GM19468 (cell line): Measurements from ENCODE around the gene PRSS22.

Experiments
- ATAC-seq: cut with Tn5 transposase; IDR thresholded peaks from one replicate; pipeline ENCODE4 v1.9.1; 2021; ENCODE audit warnings: mild to moderate bottlenecking, moderate library complexity, moderate number of reproducible peaks; ENCODE audit not compliant: unreplicated experiment; ENCODE audit errors: extremely low read depth

The PRSS22 gene

GRCh38 chr16:2817340-2818271 lies 40.4 kb downstream of the PRSS22 start:
- no peak for ATAC-seq

DNA sequence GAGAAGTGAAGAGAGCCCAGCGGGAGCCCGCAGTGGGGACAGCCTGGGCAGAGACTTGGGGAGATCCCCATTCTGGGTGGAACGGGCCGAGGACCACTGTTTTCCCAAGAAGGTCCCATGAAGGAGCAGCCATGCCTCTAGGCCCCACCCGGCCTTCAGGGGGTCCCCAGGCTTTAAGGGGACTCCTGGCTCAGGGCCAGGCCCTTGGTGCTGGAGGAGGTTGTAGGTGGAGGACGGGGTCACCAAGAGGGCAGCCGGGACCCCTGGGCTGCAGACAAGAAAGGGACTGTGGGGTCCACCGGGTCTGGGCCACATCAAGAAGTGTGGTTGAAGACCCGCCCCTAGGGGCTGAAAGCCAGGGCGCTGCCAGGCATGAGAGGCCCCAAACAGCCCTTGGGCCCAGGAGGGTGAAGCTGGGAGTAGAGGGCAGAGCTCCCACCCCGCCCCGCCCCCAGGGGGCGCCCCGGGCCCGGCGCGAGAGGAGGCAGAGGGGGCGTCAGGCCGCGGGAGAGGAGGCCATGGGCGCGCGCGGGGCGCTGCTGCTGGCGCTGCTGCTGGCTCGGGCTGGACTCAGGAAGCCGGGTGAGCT lies 41.1 kb downstream of the PRSS22 start, which contains the start of gene PRSS21:
Gene PRSS21, plus strand, starts transcription at position 487 of the 589 bp plus-strand sequence. Its CDS starts 32 bp downstream, at position 519.
- no peak for ATAC-seq

GRCh38 chr16:2815299-2815771 lies 42.6 kb downstream of the PRSS22 start:
- ATAC-seq: no peak

GRCh38 chr16:2814551-2815298 lies 43.2 kb downstream of the PRSS22 start:
- no peak for ATAC-seq

- ATAC-seq: no peak
Measured at GRCh38 chr16:2813771-2814221, 44.2 kb downstream of the PRSS22 start.

GRCh38 chr16:2811703-2812471 lies 46.1 kb downstream of the PRSS22 start:
- ATAC-seq: no peak

DNA sequence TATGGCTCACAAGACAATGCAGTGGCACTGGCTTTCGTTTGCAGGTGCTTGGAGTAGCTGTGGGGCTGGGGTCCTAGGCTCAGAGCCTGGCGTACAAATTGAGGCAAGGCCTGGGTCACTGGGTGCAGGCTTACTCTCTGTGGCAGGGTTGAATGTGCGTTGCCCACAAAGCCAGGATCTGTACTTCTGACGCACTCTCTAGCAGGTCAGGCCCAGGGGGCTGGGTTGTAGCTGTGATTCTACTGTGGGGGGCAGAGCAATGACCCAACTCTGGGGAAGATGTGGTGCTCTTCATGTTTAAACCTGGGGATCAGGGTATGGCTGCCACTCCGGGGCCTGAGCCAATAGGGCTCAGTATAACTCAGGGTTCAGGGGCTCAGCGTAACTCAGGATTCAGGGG lies 47.3 kb downstream of the PRSS22 start:
- ATAC-seq: no peak

DNA sequence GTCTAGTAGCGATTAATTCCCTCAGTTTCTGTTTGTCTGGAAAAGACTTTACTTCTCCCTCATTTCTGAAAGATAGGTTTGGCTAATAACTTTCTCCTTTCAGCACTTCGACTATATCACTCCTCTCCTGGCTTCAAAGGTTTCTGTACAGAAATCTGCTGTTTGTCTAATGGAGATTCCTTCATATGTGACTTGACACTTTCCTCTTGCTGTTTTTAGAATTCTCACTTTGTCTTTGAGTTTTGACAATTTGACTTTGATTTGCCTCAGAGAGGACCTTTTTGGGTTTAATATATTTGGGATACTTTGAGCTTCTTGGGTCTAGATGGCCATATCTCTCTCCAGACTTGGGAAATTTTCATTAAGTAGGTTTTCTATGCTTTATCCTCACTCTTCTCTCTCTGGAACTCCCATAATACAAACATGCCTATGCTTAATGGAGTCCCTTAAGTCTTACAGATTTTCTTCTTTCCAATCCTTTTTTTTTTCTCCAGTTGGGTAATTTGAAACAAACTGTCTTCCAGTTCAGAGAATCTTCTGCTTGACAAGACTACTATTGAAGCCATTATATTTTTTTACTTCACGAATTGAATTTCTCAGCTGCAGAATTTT lies 48.7 kb downstream of the PRSS22 start:
- no peak for ATAC-seq

DNA sequence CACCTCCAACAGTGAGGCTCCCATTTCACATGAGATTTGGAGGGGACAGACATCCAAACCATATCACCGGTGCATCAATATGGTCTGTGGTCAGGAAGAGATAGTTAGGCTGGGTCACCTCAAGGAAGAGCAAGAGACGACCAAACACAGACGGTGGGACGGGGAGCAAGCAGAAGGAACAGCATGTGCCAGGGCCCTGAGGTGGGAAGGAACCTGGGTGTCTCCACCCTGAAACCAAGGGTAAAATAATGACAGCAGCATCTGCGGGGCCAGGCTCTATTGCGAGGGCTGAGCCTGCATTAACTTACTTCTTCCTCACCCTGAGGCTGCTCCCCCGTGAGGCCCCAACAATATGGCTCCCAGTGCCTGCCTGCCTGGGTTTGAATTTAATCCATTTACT lies 49.8 kb downstream of the PRSS22 start:
- no peak for ATAC-seq

DNA sequence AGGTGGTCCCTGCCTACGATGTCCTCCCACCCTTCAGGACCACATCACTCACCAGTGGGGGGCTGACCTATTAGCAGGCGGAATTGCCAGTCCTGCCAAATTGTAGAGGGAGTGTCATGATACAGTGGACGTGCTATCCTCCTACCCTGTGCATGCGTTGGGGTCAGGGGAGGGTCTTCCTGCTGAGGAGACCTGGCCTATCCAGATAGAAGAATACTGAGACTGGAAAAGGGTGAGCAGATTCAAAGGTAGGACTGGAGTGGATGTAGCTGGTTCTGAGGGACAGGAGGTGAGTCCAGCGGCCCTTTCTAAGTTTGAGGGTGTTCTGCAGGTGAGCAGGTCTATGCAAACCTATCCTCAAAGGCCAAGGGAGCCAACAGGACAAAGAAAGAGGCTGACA lies 51.7 kb downstream of the PRSS22 start:
- ATAC-seq: no peak

DNA sequence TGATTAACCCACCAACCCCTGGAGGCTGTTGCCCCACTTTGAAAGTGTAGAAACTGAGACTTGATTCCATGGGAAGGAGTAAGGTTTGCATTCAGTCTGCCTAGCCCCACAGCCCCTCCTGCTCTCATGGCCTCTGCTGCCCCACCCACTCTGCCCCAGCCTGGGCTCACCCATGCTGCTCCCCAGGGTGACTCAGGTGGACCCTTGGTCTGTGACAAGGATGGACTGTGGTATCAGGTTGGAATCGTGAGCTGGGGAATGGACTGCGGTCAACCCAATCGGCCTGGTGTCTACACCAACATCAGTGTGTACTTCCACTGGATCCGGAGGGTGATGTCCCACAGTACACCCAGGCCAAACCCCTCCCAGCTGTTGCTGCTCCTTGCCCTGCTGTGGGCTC lies 53.2 kb downstream of the PRSS22 start:
- no peak for ATAC-seq

GRCh38 chr16:2803545-2804195 lies 54.3 kb downstream of the PRSS22 start:
- ATAC-seq: no peak
